Aorta (tissue), 5 donors: ENCODE measurements around the gene ARHGEF16. TPM values are rescaled to one million over a fixed set of nuclear protein-coding genes. Genes with fewer than 3 reads are reported as not detected.

Experiments
- ATAC-seq: fragments of 200-7000 bp; cut with Tn5 transposase; one replicate; pipeline ENCODE4 v1.9.1; 2022; ENCODE audit warnings: moderate library complexity; ENCODE audit not compliant: low FRiP score
- DNase-seq, 2 donors: peaks; one replicate each; pipeline ENCODE4 v3.0.0-alpha.2; 2020
- H3K27ac ChIP-seq, 2 donors: one replicate each; pipeline ENCODE4 v1.5.1; 2013; ENCODE audit warnings: low read length in 2 of 2, mild to moderate bottlenecking in 2 of 2, moderate library complexity in 2 of 2, control low read depth in 1 of 2, inconsistent platforms in 1 of 2, low read depth in 1 of 2
- H3K27me3 ChIP-seq, 2 donors: one replicate each; pipeline ENCODE4 v1.6.1; 2013; ENCODE audit warnings: control low read depth in 1 of 2, low read length in 1 of 2, mild to moderate bottlenecking in 1 of 2, moderate library complexity in 1 of 2; ENCODE audit not compliant: insufficient read depth in 2 of 2, control insufficient read depth in 1 of 2
- H3K36me3 ChIP-seq, 2 donors: one replicate each; pipeline ENCODE4 v1.6.1; 2013; ENCODE audit warnings: control low read depth in 1 of 2, low read length in 1 of 2, mild to moderate bottlenecking in 1 of 2; ENCODE audit not compliant: insufficient read depth in 2 of 2, control insufficient read depth in 1 of 2
- H3K4me1 ChIP-seq, 2 donors: one replicate each; pipeline ENCODE4 v1.6.1; 2013; ENCODE audit warnings: low read length in 2 of 2, control low read depth in 1 of 2, mild to moderate bottlenecking in 1 of 2, moderate library complexity in 1 of 2; ENCODE audit not compliant: insufficient read depth in 2 of 2, control insufficient read depth in 1 of 2
- H3K4me3 ChIP-seq, 2 donors: one replicate each; pipeline ENCODE4 v1.5.1; 2013; ENCODE audit warnings: low read length in 2 of 2, control low read depth in 1 of 2, mild to moderate bottlenecking in 1 of 2
- H3K9me3 ChIP-seq: one replicate; pipeline ENCODE4 v1.6.1; 2013; ENCODE audit warnings: mild to moderate bottlenecking, low read length; ENCODE audit not compliant: control insufficient read depth
- WGBS, 2 donors: extraction: QIAGEN DNeasy Blood & Tissue Kit; methylation state at CpG; one replicate each; pipeline ENCODE4 v1.1.7; 2013; 5-methylcytosine and 5-hydroxymethylcytosine counted together
- intact Hi-C, 2 donors: fragments of 100-400 bp; cut with DNase I; formaldehyde crosslinking; loops; one replicate each; pipeline versions ENCODE4 v1.14.2 to v1.15.0; 2022
- polyA plus RNA-seq, 2 donors: library from polyadenylated mRNA; stranded (reverse); fragments of 200-250 nt; gene quantifications; one replicate each; pipeline ENCODE4 v1.2.3, GENCODE V29; 2013
- total RNA-seq, 2 donors: library from RNA; stranded (reverse); fragmentation: NEBNext Ultra II Directional; extraction: Animal tissue kit (Norgen Biotek cat#: 25700); gene quantifications; one replicate each; pipeline ENCODE4 v1.2.1, GENCODE V29; 2021
- donor health status: healthy with polysubstance abuse.
- donor health status: Bipolar disorder and iron deficiency.
- donor health status: DM: no; HTN: no; CAD: no.
- donor health status: DM: no; HTN: no; CAD: no.
- donor health status: DM: yes; HTN: yes; CAD: no.

ARHGEF16 gene
- total and polyA plus RNA-seq, 4 donors = 0.62 to 8.8 (median 1.4) TPM; not detected in 1

- H3K4me1 ChIP-seq = no peaks in the 10 kb centered on the region
- intact Hi-C loops = no loop called here
- H3K9me3 ChIP-seq = no peaks in the 10 kb centered on the region
- H3K27ac ChIP-seq = no peak overlapping the region
- no peaks in the 10 kb centered on the region for H3K36me3 ChIP-seq
- DNase-seq (no peak), ATAC-seq (no peak)
- H3K27me3 ChIP-seq = no peaks in the 10 kb centered on the region
- H3K4me3 ChIP-seq = no peak overlapping the region
- WGBS, 2 donors = 65 to 71% methylated on average over 14 of the region's 14 CpGs
Observed at GRCh38 chr1:3475839-3476573, 21.5 kb downstream of the ARHGEF16 start.

GRCh38 chr1:3476666-3477065, 22.2 kb downstream of the ARHGEF16 start:
- H3K4me1 ChIP-seq = no peaks in the 10 kb centered on the region
- 70 to 79% methylated on average over 14 to 16 of the region's 16 CpGs for WGBS, 2 donors
- no peaks in the 10 kb centered on the region for H3K36me3 ChIP-seq
- H3K27ac ChIP-seq = no peak overlapping the region
- no peak overlapping the region for H3K4me3 ChIP-seq
- no peaks in the 10 kb centered on the region for H3K9me3 ChIP-seq
- ATAC-seq (no peak), DNase-seq (no peak)
- no peaks in the 10 kb centered on the region for H3K27me3 ChIP-seq
- intact Hi-C loops = no loop called here

- Histone ChIP-seq H3K27me3 (no peaks in the 10 kb centered on the region), H3K9me3 (no peaks in the 10 kb centered on the region), H3K4me1 (no peaks in the 10 kb centered on the region), H3K27ac (no peak overlapping the region), H3K36me3 (no peaks in the 10 kb centered on the region), H3K4me3 (no peak overlapping the region)
- intact Hi-C loops = no loop called here
- no peak for DNase-seq
- no peak for ATAC-seq
- 34 to 40% methylated on average over 27 to 28 of the region's 28 CpGs for WGBS, 2 donors
Observed at GRCh38 chr1:3477241-3477995, 23.0 kb downstream of the ARHGEF16 start.

GRCh38 chr1:3478187-3478586, 23.7 kb downstream of the ARHGEF16 start:
- whole genome bisulfite sequencing, 2 donors = 60 to 68% methylated on average over 23 to 24 of the region's 24 CpGs
- H3K9me3 ChIP-seq = no peaks in the 10 kb centered on the region
- intact Hi-C loops = no loop called here
- H3K27ac ChIP-seq = no peak overlapping the region
- ATAC-seq (no peak), DNase-seq (no peak)
- H3K27me3 ChIP-seq = no peaks in the 10 kb centered on the region
- no peak overlapping the region for H3K4me3 ChIP-seq
- no peaks in the 10 kb centered on the region for H3K4me1 ChIP-seq
- H3K36me3 ChIP-seq = no peaks in the 10 kb centered on the region

- no peaks in the 10 kb centered on the region for H3K9me3 ChIP-seq
- intact Hi-C loops = no loop called here
- H3K4me1 ChIP-seq = no peaks in the 10 kb centered on the region
- no peak for DNase-seq
- H3K36me3 ChIP-seq = no peaks in the 10 kb centered on the region
- no peaks in the 10 kb centered on the region for H3K27me3 ChIP-seq
- ATAC-seq = no peak
- H3K4me3 ChIP-seq = no peak overlapping the region
- H3K27ac ChIP-seq = no peak overlapping the region
- 53 to 64% methylated on average over 30 of the region's 30 CpGs for WGBS, 2 donors
Observed at GRCh38 chr1:3479511-3480368, 25.3 kb downstream of the ARHGEF16 start.

GRCh38 chr1:3480369-3480719, 25.9 kb downstream of the ARHGEF16 start:
- ATAC-seq = no peak
- DNase-seq = no peak
- H3K4me3 ChIP-seq = no peak overlapping the region
- intact Hi-C loops = no loop called here
- H3K9me3 ChIP-seq = no peaks in the 10 kb centered on the region
- WGBS, 2 donors = 29 to 38% methylated on average over 15 to 21 of the region's 21 CpGs
- H3K4me1 ChIP-seq = no peaks in the 10 kb centered on the region
- H3K36me3 ChIP-seq = no peaks in the 10 kb centered on the region
- H3K27me3 ChIP-seq = no peaks in the 10 kb centered on the region
- H3K27ac ChIP-seq = no peak overlapping the region

- no peaks in the 10 kb centered on the region for H3K36me3 ChIP-seq
- no peaks in the 10 kb centered on the region for H3K9me3 ChIP-seq
- intact Hi-C loops = no loop called here
- DNase-seq (no peak), ATAC-seq (no peak)
- H3K4me3 ChIP-seq = no peak overlapping the region
- no peaks in the 10 kb centered on the region for H3K4me1 ChIP-seq
- no peak overlapping the region for H3K27ac ChIP-seq
- H3K27me3 ChIP-seq = no peaks in the 10 kb centered on the region
- WGBS, 2 donors = 31 to 34% methylated on average over 15 of the region's 15 CpGs
Observed at GRCh38 chr1:3481046-3481445, 26.6 kb downstream of the ARHGEF16 start.

- Histone ChIP-seq H3K27me3 (no peaks in the 10 kb centered on the region), H3K4me3 (no peak overlapping the region), H3K9me3 (no peaks in the 10 kb centered on the region), H3K27ac (no peak overlapping the region), H3K36me3 (no peaks in the 10 kb centered on the region), H3K4me1 (no peaks in the 10 kb centered on the region)
- intact Hi-C loops = no loop called here
- 36 to 37% methylated on average over 19 to 20 of the region's 20 CpGs for WGBS, 2 donors
- ATAC-seq (no peak), DNase-seq (no peak)
Observed at GRCh38 chr1:3481836-3482375, 27.4 kb downstream of the ARHGEF16 start.
